ENCODE results near the gene FAM32A.

The FAM32A gene

GRCh38 chr19:16207063-16207462 lies 21.9 kb downstream of the FAM32A start:
- Histone ChIP-seq H3K36me3 (ENCODE audit: control insufficient read depth in 5 of 5, insufficient read depth in 5 of 5, low read length in 5 of 5) (peaks cover 7 to 90% (median 84%) of the 10 kb centered on the region in 5 donors), H3K9ac (ENCODE audit: low read length in 5 of 5) (no peak overlapping the region), H3K27me3 (ENCODE audit: control insufficient read depth in 5 of 5, insufficient read depth in 4 of 5, low read length in 5 of 5) (no peaks in the 10 kb centered on the region), H3K4me3 (ENCODE audit: low read depth in 1 of 5, low read length in 5 of 5) (no peak overlapping the region), H3K27ac (ENCODE audit: low read depth, low read length) (no peak overlapping the region), H3K9me3 (ENCODE audit: control insufficient read depth in 5 of 5, low read length in 5 of 5) (no peaks in the 10 kb centered on the region), H3K4me1 (ENCODE audit: control insufficient read depth in 5 of 5, insufficient read depth in 5 of 5, low read length in 5 of 5) (peaks cover 6 to 25% (median 18%) of the 10 kb centered on the region in 5 donors)

- no peak overlapping the region for H3K27ac ChIP-seq (ENCODE audit: low read depth, low read length)
- H3K4me3 ChIP-seq (ENCODE audit: low read depth in 1 of 5, low read length in 5 of 5) = no peak overlapping the region
- peaks cover 4 to 23% (median 18%) of the 10 kb centered on the region in 5 donors for H3K4me1 ChIP-seq (ENCODE audit: control insufficient read depth in 5 of 5, insufficient read depth in 5 of 5, low read length in 5 of 5)
- H3K27me3 ChIP-seq (ENCODE audit: control insufficient read depth in 5 of 5, insufficient read depth in 4 of 5, low read length in 5 of 5) = no peaks in the 10 kb centered on the region
- H3K9me3 ChIP-seq (ENCODE audit: control insufficient read depth in 5 of 5, low read length in 5 of 5) = no peaks in the 10 kb centered on the region
- H3K36me3 ChIP-seq (ENCODE audit: control insufficient read depth in 5 of 5, insufficient read depth in 5 of 5, low read length in 5 of 5) = peaks cover 12 to 85% (median 79%) of the 10 kb centered on the region in 5 donors
- H3K9ac ChIP-seq (ENCODE audit: low read length in 5 of 5) = no peak overlapping the region
Measured at GRCh38 chr19:16207490-16208025, 22.3 kb downstream of the FAM32A start.

GRCh38 chr19:16208064-16208759 lies 23.0 kb downstream of the FAM32A start:
- Histone ChIP-seq H3K36me3 (ENCODE audit: control insufficient read depth in 5 of 5, insufficient read depth in 5 of 5, low read length in 5 of 5) (peaks cover 16 to 80% (median 73%) of the 10 kb centered on the region in 5 donors), H3K4me3 (ENCODE audit: low read depth in 1 of 5, low read length in 5 of 5) (no peak overlapping the region), H3K27ac (ENCODE audit: low read depth, low read length) (no peak overlapping the region), H3K9ac (ENCODE audit: low read length in 5 of 5) (no peak overlapping the region), H3K27me3 (ENCODE audit: control insufficient read depth in 5 of 5, insufficient read depth in 4 of 5, low read length in 5 of 5) (no peaks in the 10 kb centered on the region), H3K4me1 (ENCODE audit: control insufficient read depth in 5 of 5, insufficient read depth in 5 of 5, low read length in 5 of 5) (peaks cover 2 to 19% (median 18%) of the 10 kb centered on the region in 5 donors), H3K9me3 (ENCODE audit: control insufficient read depth in 5 of 5, low read length in 5 of 5) (no peaks in the 10 kb centered on the region)

GRCh38 chr19:16208847-16209665 lies 23.8 kb downstream of the FAM32A start:
- Histone ChIP-seq H3K4me1 (ENCODE audit: control insufficient read depth in 5 of 5, insufficient read depth in 5 of 5, low read length in 5 of 5) (peaks cover 2 to 18% (median 18%) of the 10 kb centered on the region in 5 donors), H3K27ac (ENCODE audit: low read depth, low read length) (no peak overlapping the region), H3K27me3 (ENCODE audit: control insufficient read depth in 5 of 5, insufficient read depth in 4 of 5, low read length in 5 of 5) (no peaks in the 10 kb centered on the region), H3K4me3 (ENCODE audit: low read depth in 1 of 5, low read length in 5 of 5) (no peak overlapping the region), H3K9ac (ENCODE audit: low read length in 5 of 5) (no peak overlapping the region), H3K9me3 (ENCODE audit: control insufficient read depth in 5 of 5, low read length in 5 of 5) (no peaks in the 10 kb centered on the region), H3K36me3 (ENCODE audit: control insufficient read depth in 5 of 5, insufficient read depth in 5 of 5, low read length in 5 of 5) (peaks cover 16 to 74% (median 64%) of the 10 kb centered on the region in 5 donors)

GRCh38 chr19:16210168-16210567 lies 25.0 kb downstream of the FAM32A start:
- no peaks in the 10 kb centered on the region for H3K27me3 ChIP-seq (ENCODE audit: control insufficient read depth in 5 of 5, insufficient read depth in 4 of 5, low read length in 5 of 5)
- H3K27ac ChIP-seq (ENCODE audit: low read depth, low read length) = no peak overlapping the region
- peaks cover 0 to 10% (median 10%) of the 10 kb centered on the region in 5 donors for H3K4me1 ChIP-seq (ENCODE audit: control insufficient read depth in 5 of 5, insufficient read depth in 5 of 5, low read length in 5 of 5)
- no peak overlapping the region for H3K9ac ChIP-seq (ENCODE audit: low read length in 5 of 5)
- no peak overlapping the region for H3K4me3 ChIP-seq (ENCODE audit: low read depth in 1 of 5, low read length in 5 of 5)
- no peaks in the 10 kb centered on the region for H3K9me3 ChIP-seq (ENCODE audit: control insufficient read depth in 5 of 5, low read length in 5 of 5)
- H3K36me3 ChIP-seq (ENCODE audit: control insufficient read depth in 5 of 5, insufficient read depth in 5 of 5, low read length in 5 of 5) = peaks cover 16 to 69% (median 60%) of the 10 kb centered on the region in 5 donors

- H3K4me1 ChIP-seq (ENCODE audit: control insufficient read depth in 5 of 5, insufficient read depth in 5 of 5, low read length in 5 of 5) = peaks cover 0 to 10% (median 0%) of the 10 kb centered on the region in 5 donors
- H3K4me3 ChIP-seq (ENCODE audit: low read depth in 1 of 5, low read length in 5 of 5) = no peak overlapping the region
- no peak overlapping the region for H3K27ac ChIP-seq (ENCODE audit: low read depth, low read length)
- no peaks in the 10 kb centered on the region for H3K9me3 ChIP-seq (ENCODE audit: control insufficient read depth in 5 of 5, low read length in 5 of 5)
- H3K27me3 ChIP-seq (ENCODE audit: control insufficient read depth in 5 of 5, insufficient read depth in 4 of 5, low read length in 5 of 5) = no peaks in the 10 kb centered on the region
- H3K9ac ChIP-seq (ENCODE audit: low read length in 5 of 5) = no peak overlapping the region
- peaks cover 16 to 63% (median 47%) of the 10 kb centered on the region in 5 donors for H3K36me3 ChIP-seq (ENCODE audit: control insufficient read depth in 5 of 5, insufficient read depth in 5 of 5, low read length in 5 of 5)
Measured at GRCh38 chr19:16213076-16213475, 27.9 kb downstream of the FAM32A start.

- Histone ChIP-seq H3K9ac (ENCODE audit: low read length in 5 of 5) (no peak overlapping the region), H3K36me3 (ENCODE audit: control insufficient read depth in 5 of 5, insufficient read depth in 5 of 5, low read length in 5 of 5) (peaks cover 17 to 61% (median 47%) of the 10 kb centered on the region in 5 donors), H3K27ac (ENCODE audit: low read depth, low read length) (no peak overlapping the region), H3K4me3 (ENCODE audit: low read depth in 1 of 5, low read length in 5 of 5) (no peak overlapping the region), H3K9me3 (ENCODE audit: control insufficient read depth in 5 of 5, low read length in 5 of 5) (peaks cover 0 to 23% (median 20%) of the 10 kb centered on the region in 5 donors), H3K27me3 (ENCODE audit: control insufficient read depth in 5 of 5, insufficient read depth in 4 of 5, low read length in 5 of 5) (no peaks in the 10 kb centered on the region), H3K4me1 (ENCODE audit: control insufficient read depth in 5 of 5, insufficient read depth in 5 of 5, low read length in 5 of 5) (peaks cover 0 to 10% (median 0%) of the 10 kb centered on the region in 5 donors)
Measured at GRCh38 chr19:16216744-16217670, 31.8 kb downstream of the FAM32A start.

GRCh38 chr19:16217716-16218451 lies 32.7 kb downstream of the FAM32A start:
- peaks cover 8 to 68% (median 51%) of the 10 kb centered on the region in 5 donors for H3K36me3 ChIP-seq (ENCODE audit: control insufficient read depth in 5 of 5, insufficient read depth in 5 of 5, low read length in 5 of 5)

GRCh38 chr19:16218851-16219250 lies 33.6 kb downstream of the FAM32A start:
- Histone ChIP-seq H3K4me1 (ENCODE audit: control insufficient read depth in 5 of 5, insufficient read depth in 5 of 5, low read length in 5 of 5) (peaks cover 0 to 10% (median 0%) of the 10 kb centered on the region in 5 donors), H3K27ac (ENCODE audit: low read depth, low read length) (no peak overlapping the region), H3K36me3 (ENCODE audit: control insufficient read depth in 5 of 5, insufficient read depth in 5 of 5, low read length in 5 of 5) (peaks cover 8 to 78% (median 59%) of the 10 kb centered on the region in 5 donors), H3K9ac (ENCODE audit: low read length in 5 of 5) (no peak overlapping the region), H3K27me3 (ENCODE audit: control insufficient read depth in 5 of 5, insufficient read depth in 4 of 5, low read length in 5 of 5) (no peaks in the 10 kb centered on the region), H3K4me3 (ENCODE audit: low read depth in 1 of 5, low read length in 5 of 5) (no peak overlapping the region), H3K9me3 (ENCODE audit: control insufficient read depth in 5 of 5, low read length in 5 of 5) (peaks cover 0 to 23% (median 20%) of the 10 kb centered on the region in 5 donors)

More at GRCh38 chr19:16217716-16218451, 32.7 kb downstream of the FAM32A start:
- H3K4me3 ChIP-seq (ENCODE audit: low read depth in 1 of 5, low read length in 5 of 5) = no peak overlapping the region
- H3K27ac ChIP-seq (ENCODE audit: low read depth, low read length) = no peak overlapping the region
- H3K27me3 ChIP-seq (ENCODE audit: control insufficient read depth in 5 of 5, insufficient read depth in 4 of 5, low read length in 5 of 5) = no peaks in the 10 kb centered on the region
- peaks cover 0 to 10% (median 0%) of the 10 kb centered on the region in 5 donors for H3K4me1 ChIP-seq (ENCODE audit: control insufficient read depth in 5 of 5, insufficient read depth in 5 of 5, low read length in 5 of 5)
- H3K9ac ChIP-seq (ENCODE audit: low read length in 5 of 5) = no peak overlapping the region
- peaks cover 0 to 23% (median 20%) of the 10 kb centered on the region in 5 donors for H3K9me3 ChIP-seq (ENCODE audit: control insufficient read depth in 5 of 5, low read length in 5 of 5)
